ENCODE results near the gene RNF212. TPM values are rescaled to one million over a fixed set of nuclear protein-coding genes. Genes with fewer than 3 reads are reported as not detected.

The RNF212 gene
- total and polyA plus RNA-seq, 2 experiments from 2014 or later: 8.4 to 10.4 TPM

DNA sequence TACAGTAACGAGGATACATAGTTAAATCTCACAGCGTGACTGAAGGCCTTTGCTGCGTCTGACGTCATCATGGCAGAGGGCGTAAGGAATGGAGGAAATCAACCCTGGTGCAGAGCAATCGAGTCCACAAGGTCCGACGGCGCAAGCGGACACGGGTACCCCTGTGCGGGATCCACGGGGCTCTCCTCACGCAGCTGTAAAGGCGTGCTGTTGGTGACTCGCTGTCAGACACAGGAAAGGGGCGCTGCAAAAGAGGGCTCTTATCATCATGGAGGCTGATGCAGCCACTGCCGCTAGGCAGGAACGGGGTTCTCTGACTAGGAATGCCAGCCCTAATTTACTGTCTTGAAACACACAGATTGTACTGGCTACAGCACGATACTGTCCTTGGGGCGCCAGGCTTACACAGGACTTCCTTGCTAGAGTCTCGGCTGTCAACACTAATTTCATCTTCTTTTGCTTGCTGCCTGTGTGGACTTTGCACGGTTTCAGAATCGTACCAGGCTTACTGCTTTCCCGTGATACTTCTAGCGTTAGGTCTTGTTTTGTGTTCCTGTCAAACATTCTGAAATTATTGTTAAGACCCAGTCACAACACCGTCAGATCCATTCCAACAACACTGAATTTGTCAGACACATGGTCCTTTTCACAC lies 13.6 kb downstream of the RNF212 start:
- Histone ChIP-seq H4K20me1 (ENCODE audit: insufficient read depth, poor library complexity, severe bottlenecking) (no peaks in the 10 kb centered on the region), H3K4me2 (peak overlapping the region; percentile 13), H3K4me3 (no peak overlapping the region), H3K27ac (peak overlapping the region; percentile 66), H3K36me3 (replicated peaks; ENCODE audit: insufficient read depth, low read depth) (no peaks in the 10 kb centered on the region), H3K27me3 (no peaks in the 10 kb centered on the region), H3K9me2 (replicated peaks; ENCODE audit: insufficient read depth) (no peaks in the 10 kb centered on the region), H3K9me3 (ENCODE audit: low read depth) (no peaks in the 10 kb centered on the region), H2AFZ (no peak overlapping the region), H3K79me2 (no peaks in the 10 kb centered on the region), H3K4me1 (ENCODE audit: insufficient read depth) (no peaks in the 10 kb centered on the region)
- 85% methylated on average over 27 of the region's 27 CpGs for WGBS (ENCODE audit: low lambda C conversion rate, missing lambda C conversion rate)
- peak; percentile 58 for DNase-seq (ENCODE audit: low spot score)
- no peak for TF ChIP-seq CTCF (IDR thresholded peaks at IDR 0.05; ENCODE audit: poor library complexity)
- no peak for TF ChIP-seq EZH2phosphoT487 (IDR thresholded peaks at IDR 0.05; ENCODE audit: low read depth, severe bottlenecking, unreplicated experiment)
- no peak for TF ChIP-seq EZH2 (IDR thresholded peaks at IDR 0.05; ENCODE audit: borderline replicate concordance)

GRCh38 chr4:1099270-1099669 lies 14.1 kb downstream of the RNF212 start:
- no peak overlapping the region for H3K4me2 ChIP-seq
- H3K79me2 ChIP-seq: no peaks in the 10 kb centered on the region
- no peak overlapping the region for H3K4me3 ChIP-seq
- no peaks in the 10 kb centered on the region for H3K27me3 ChIP-seq
- DNase-seq (ENCODE audit: low spot score): no peak
- no peaks in the 10 kb centered on the region for H4K20me1 ChIP-seq (ENCODE audit: insufficient read depth, poor library complexity, severe bottlenecking)
- H3K9me2 ChIP-seq (replicated peaks; ENCODE audit: insufficient read depth): no peaks in the 10 kb centered on the region
- H2AFZ ChIP-seq: no peak overlapping the region
- TF ChIP-seq EZH2phosphoT487 (IDR thresholded peaks at IDR 0.05; ENCODE audit: low read depth, severe bottlenecking, unreplicated experiment) (no peak), CTCF (IDR thresholded peaks at IDR 0.05; ENCODE audit: poor library complexity) (no peak), EZH2 (IDR thresholded peaks at IDR 0.05; ENCODE audit: borderline replicate concordance) (no peak)
- no peaks in the 10 kb centered on the region for H3K36me3 ChIP-seq (replicated peaks; ENCODE audit: insufficient read depth, low read depth)
- 90% methylated on average over 9 of the region's 9 CpGs for WGBS (ENCODE audit: low lambda C conversion rate, missing lambda C conversion rate)
- no peaks in the 10 kb centered on the region for H3K9me3 ChIP-seq (ENCODE audit: low read depth)
- no peaks in the 10 kb centered on the region for H3K4me1 ChIP-seq (ENCODE audit: insufficient read depth)
- H3K27ac ChIP-seq: peak overlapping the region; percentile 66

DNA sequence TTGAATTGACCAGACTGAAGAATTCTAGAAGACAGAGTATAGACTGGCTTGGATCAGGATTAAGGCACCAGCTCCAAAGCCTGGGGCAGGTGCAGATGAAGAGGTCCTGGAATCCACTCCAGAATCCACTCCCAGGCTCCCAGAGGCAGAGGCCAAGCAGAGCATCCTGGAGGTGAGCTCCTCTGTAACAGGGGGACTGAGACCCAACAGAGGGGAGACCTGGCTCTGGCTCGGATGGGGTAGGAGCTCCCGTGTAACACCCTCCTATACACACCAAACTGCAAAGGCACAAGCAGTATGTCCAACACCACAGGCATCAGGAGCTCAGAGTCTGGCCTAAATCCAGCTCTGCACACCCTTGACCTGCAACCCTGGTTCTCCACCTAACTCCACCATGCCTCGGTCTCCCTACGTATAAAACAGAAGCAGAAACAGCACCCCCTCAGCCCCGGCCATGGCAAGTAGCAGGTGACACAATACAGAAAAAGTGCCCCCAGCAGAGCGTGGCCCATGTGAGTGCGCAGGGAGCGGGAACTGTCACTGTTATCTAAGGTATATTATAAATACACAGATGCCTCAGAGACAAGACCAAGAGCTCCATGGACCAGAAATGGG lies 14.9 kb downstream of the RNF212 start:
- no peak for TF ChIP-seq EZH2 (IDR thresholded peaks at IDR 0.05; ENCODE audit: borderline replicate concordance)
- Histone ChIP-seq H3K27ac (no peak overlapping the region), H3K36me3 (replicated peaks; ENCODE audit: insufficient read depth, low read depth) (no peaks in the 10 kb centered on the region), H3K79me2 (no peaks in the 10 kb centered on the region), H3K4me3 (no peak overlapping the region), H3K4me1 (ENCODE audit: insufficient read depth) (no peaks in the 10 kb centered on the region), H3K4me2 (no peak overlapping the region), H3K9me2 (replicated peaks; ENCODE audit: insufficient read depth) (no peaks in the 10 kb centered on the region), H2AFZ (no peak overlapping the region), H4K20me1 (ENCODE audit: insufficient read depth, poor library complexity, severe bottlenecking) (no peaks in the 10 kb centered on the region), H3K9me3 (ENCODE audit: low read depth) (no peaks in the 10 kb centered on the region), H3K27me3 (no peaks in the 10 kb centered on the region)
- 95% methylated on average over 8 of the region's 8 CpGs for WGBS (ENCODE audit: low lambda C conversion rate, missing lambda C conversion rate)
- DNase-seq (ENCODE audit: low spot score): no peak

DNA sequence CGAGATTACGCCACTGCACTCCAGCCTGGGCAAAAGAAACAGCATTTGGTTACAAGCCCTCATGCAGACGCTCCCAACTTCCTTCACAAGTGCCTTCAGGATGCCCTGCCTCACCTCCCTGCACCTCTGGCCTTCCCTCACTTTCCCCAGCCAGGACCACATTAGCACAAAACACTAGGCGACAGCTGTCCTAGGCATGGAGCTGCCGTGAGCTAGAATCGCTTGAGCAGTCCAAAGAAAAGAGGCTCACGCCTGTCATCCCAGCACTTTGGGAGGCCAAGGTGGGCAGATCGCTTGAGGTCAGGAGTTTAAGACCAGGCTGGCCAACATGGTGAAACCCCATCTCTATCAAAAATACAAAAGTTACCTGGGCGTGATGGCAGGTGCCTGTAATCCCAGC lies 15.8 kb downstream of the RNF212 start:
- Histone ChIP-seq H3K4me1 (ENCODE audit: insufficient read depth) (no peaks in the 10 kb centered on the region), H2AFZ (no peak overlapping the region), H3K9me2 (replicated peaks; ENCODE audit: insufficient read depth) (no peaks in the 10 kb centered on the region), H3K36me3 (replicated peaks; ENCODE audit: insufficient read depth, low read depth) (no peaks in the 10 kb centered on the region), H4K20me1 (ENCODE audit: insufficient read depth, poor library complexity, severe bottlenecking) (no peaks in the 10 kb centered on the region), H3K27ac (no peak overlapping the region), H3K79me2 (no peaks in the 10 kb centered on the region), H3K4me2 (no peak overlapping the region), H3K4me3 (no peak overlapping the region), H3K27me3 (no peaks in the 10 kb centered on the region), H3K9me3 (ENCODE audit: low read depth) (no peaks in the 10 kb centered on the region)
- WGBS (ENCODE audit: low lambda C conversion rate, missing lambda C conversion rate): 91% methylated on average over 9 of the region's 9 CpGs
- no peak for DNase-seq (ENCODE audit: low spot score)
- TF ChIP-seq EZH2 (IDR thresholded peaks at IDR 0.05; ENCODE audit: borderline replicate concordance): no peak
- no peak for TF ChIP-seq CTCF (IDR thresholded peaks at IDR 0.05; ENCODE audit: poor library complexity)
- TF ChIP-seq EZH2phosphoT487 (IDR thresholded peaks at IDR 0.05; ENCODE audit: low read depth, severe bottlenecking, unreplicated experiment): no peak
